ENCODE results near the gene WWOX. TPM values are rescaled to one million over a fixed set of nuclear protein-coding genes. Genes with fewer than 3 reads are reported as not detected.

WWOX gene
- total RNA-seq, 2 donors from 2014 or later: 33.8 to 82.5 TPM

DNA sequence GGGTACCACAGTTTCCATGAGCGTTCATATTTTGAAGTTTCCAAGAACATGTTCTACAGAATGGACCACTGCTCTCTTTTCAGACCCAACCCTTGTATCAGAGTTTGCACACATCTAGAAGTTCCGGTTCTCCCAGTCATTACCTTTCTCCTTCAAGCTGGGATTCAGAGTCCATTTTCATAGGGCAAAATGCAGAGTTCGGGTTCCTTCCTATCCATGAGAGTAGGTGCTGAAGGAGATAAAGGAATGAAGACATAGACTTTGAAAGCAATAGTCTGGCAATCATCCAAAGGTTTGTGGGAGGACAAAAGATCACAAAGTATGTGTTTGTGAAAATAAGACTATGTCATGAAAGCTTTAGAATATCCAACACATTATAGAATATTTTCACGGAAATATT, 801.5 kb downstream of the WWOX start:
- H3K27ac ChIP-seq: no peak overlapping the region
- no peaks in the 10 kb centered on the region for H3K9me3 ChIP-seq
- H3K4me1 ChIP-seq (ENCODE audit: control insufficient read depth in 1 of 2, low read depth in 2 of 2): no peaks in the 10 kb centered on the region
- H3K4me3 ChIP-seq: no peak overlapping the region
- DNase-seq (ENCODE audit: low spot score) (no peak), ATAC-seq (ENCODE audit: insufficient number of reproducible peaks, low FRiP score, low read depth) (no peak)
- no peaks in the 10 kb centered on the region for H3K36me3 ChIP-seq
- no peaks in the 10 kb centered on the region for H3K27me3 ChIP-seq (replicated peaks; ENCODE audit: insufficient read depth)
- TF ChIP-seq CTCF (IDR thresholded peaks at IDR 0.05): no peak

DNA sequence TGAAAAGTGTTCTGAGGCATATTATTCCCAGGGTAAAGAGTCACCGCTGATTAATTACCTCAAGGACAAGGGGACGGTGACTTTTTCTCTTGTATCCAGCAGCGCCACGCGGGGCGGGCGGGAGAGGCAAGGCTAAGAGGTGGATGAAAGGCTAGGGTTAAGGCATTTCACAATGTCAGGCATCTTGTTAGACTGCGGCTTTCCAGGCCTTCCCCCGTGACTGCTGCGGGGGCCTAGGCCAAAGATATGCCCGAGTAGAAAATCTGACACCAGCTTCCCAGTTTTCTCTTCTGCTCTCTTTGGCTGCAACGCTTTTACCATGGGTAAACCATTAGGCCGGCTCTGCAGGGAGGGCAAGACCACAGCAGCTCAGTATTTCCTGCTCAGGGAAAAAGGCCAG, 802.9 kb downstream of the WWOX start:
- no peak for DNase-seq (ENCODE audit: low spot score)
- Histone ChIP-seq H3K27me3 (replicated peaks; ENCODE audit: insufficient read depth) (no peaks in the 10 kb centered on the region), H3K36me3 (no peaks in the 10 kb centered on the region), H3K9me3 (no peaks in the 10 kb centered on the region), H3K4me3 (no peak overlapping the region), H3K27ac (no peak overlapping the region), H3K4me1 (ENCODE audit: control insufficient read depth in 1 of 2, low read depth in 2 of 2) (no peaks in the 10 kb centered on the region)
- TF ChIP-seq CTCF (IDR thresholded peaks at IDR 0.05): no peak
- no peak for ATAC-seq (ENCODE audit: insufficient number of reproducible peaks, low FRiP score, low read depth)

- no peaks in the 10 kb centered on the region for H3K36me3 ChIP-seq
- no peak overlapping the region for H3K4me3 ChIP-seq
- DNase-seq (ENCODE audit: low spot score) (no peak), ATAC-seq (ENCODE audit: insufficient number of reproducible peaks, low FRiP score, low read depth) (no peak)
- TF ChIP-seq CTCF (IDR thresholded peaks at IDR 0.05): no peak
- H3K27ac ChIP-seq: no peak overlapping the region
- H3K4me1 ChIP-seq (ENCODE audit: control insufficient read depth in 1 of 2, low read depth in 2 of 2): no peaks in the 10 kb centered on the region
- H3K9me3 ChIP-seq: no peaks in the 10 kb centered on the region
- H3K27me3 ChIP-seq (replicated peaks; ENCODE audit: insufficient read depth): no peaks in the 10 kb centered on the region
Observed at GRCh38 chr16:78903237-78903636, 803.8 kb downstream of the WWOX start.

DNA sequence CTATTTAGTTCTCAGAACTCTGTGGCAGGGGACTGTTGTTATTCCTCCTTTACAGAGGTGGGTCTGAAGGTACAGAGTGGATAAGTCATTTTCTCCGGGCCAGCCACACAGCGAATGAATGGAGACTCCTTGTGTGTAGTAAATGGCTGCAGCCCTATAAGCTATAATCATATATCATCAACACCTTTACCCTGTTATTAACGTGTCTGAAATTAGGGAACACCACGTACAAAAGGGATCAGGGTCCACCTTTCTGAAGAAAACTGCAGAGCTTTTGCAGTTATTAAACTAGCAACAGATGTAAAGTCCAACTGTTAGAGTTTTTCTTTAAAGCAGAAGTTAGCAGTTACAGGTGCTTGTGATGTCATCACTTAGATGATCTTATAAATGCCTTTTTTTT, 804.4 kb downstream of the WWOX start:
- Histone ChIP-seq H3K36me3 (no peaks in the 10 kb centered on the region), H3K4me3 (no peak overlapping the region), H3K4me1 (ENCODE audit: control insufficient read depth in 1 of 2, low read depth in 2 of 2) (no peaks in the 10 kb centered on the region), H3K27me3 (replicated peaks; ENCODE audit: insufficient read depth) (no peaks in the 10 kb centered on the region), H3K9me3 (no peaks in the 10 kb centered on the region), H3K27ac (no peak overlapping the region)
- ATAC-seq (ENCODE audit: insufficient number of reproducible peaks, low FRiP score, low read depth) (no peak), DNase-seq (ENCODE audit: low spot score) (no peak)
- no peak for TF ChIP-seq CTCF (IDR thresholded peaks at IDR 0.05)

GRCh38 chr16:78906135-78906534, 806.7 kb downstream of the WWOX start:
- no peak for TF ChIP-seq CTCF (IDR thresholded peaks at IDR 0.05)
- no peak for ATAC-seq (ENCODE audit: insufficient number of reproducible peaks, low FRiP score, low read depth)
- no peaks in the 10 kb centered on the region for H3K9me3 ChIP-seq
- no peaks in the 10 kb centered on the region for H3K4me1 ChIP-seq (ENCODE audit: control insufficient read depth in 1 of 2, low read depth in 2 of 2)
- DNase-seq (ENCODE audit: low spot score): no peak
- H3K27me3 ChIP-seq (replicated peaks; ENCODE audit: insufficient read depth): no peaks in the 10 kb centered on the region
- H3K27ac ChIP-seq: no peak overlapping the region
- H3K4me3 ChIP-seq: no peak overlapping the region
- no peaks in the 10 kb centered on the region for H3K36me3 ChIP-seq
